GM18867 (cell line): Measurements from ENCODE around the gene NFYC.

Experiments used
- ATAC-seq: cut with Tn5 transposase; IDR thresholded peaks from one replicate; pipeline ENCODE4 v1.9.1; 2021; ENCODE audit warnings: mild to moderate bottlenecking, moderate library complexity; ENCODE audit not compliant: unreplicated experiment

The NFYC gene

GRCh38 chr1:40691538-40692428 lies at the start of gene NFYC:
NFYC (plus strand) TSS chr1:40691704; CDS start chr1:40738844, 47,140 bp downstream.
- peak; percentile 76 for ATAC-seq

GRCh38 chr1:40645118-40645680 lies 46.3 kb upstream of the NFYC start:
- ATAC-seq: no peak

GRCh38 chr1:40646315-40646714 lies 45.2 kb upstream of the NFYC start:
- ATAC-seq: no peak

- no peak for ATAC-seq
Observed at GRCh38 chr1:40648200-40648599, 43.3 kb upstream of the NFYC start.

GRCh38 chr1:40648928-40649591 lies 42.4 kb upstream of the NFYC start:
- ATAC-seq: no peak

- ATAC-seq: no peak
Observed at GRCh38 chr1:40649592-40649930, 41.9 kb upstream of the NFYC start.

GRCh38 chr1:40650075-40650474 lies 41.4 kb upstream of the NFYC start:
- ATAC-seq: no peak

- ATAC-seq: no peak
Observed at GRCh38 chr1:40651138-40651857, 40.2 kb upstream of the NFYC start.

GRCh38 chr1:40652468-40652867 lies 39.0 kb upstream of the NFYC start:
- ATAC-seq: no peak

- no peak for ATAC-seq
Observed at GRCh38 chr1:40652979-40653378, 38.5 kb upstream of the NFYC start.

- no peak for ATAC-seq
Observed at GRCh38 chr1:40653851-40654537, 37.5 kb upstream of the NFYC start.

- ATAC-seq: no peak
Observed at GRCh38 chr1:40657046-40657445, 34.5 kb upstream of the NFYC start.

- ATAC-seq: no peak
Observed at GRCh38 chr1:40658751-40659648, 32.5 kb upstream of the NFYC start.

GRCh38 chr1:40659649-40659947 lies 31.9 kb upstream of the NFYC start:
- no peak for ATAC-seq

GRCh38 chr1:40661678-40662077 lies 29.8 kb upstream of the NFYC start:
- ATAC-seq: no peak

GRCh38 chr1:40662151-40662550 lies 29.4 kb upstream of the NFYC start:
- ATAC-seq: no peak

- no peak for ATAC-seq
Observed at GRCh38 chr1:40662864-40663263, 28.6 kb upstream of the NFYC start.

GRCh38 chr1:40663324-40664166 lies 28.0 kb upstream of the NFYC start:
- no peak for ATAC-seq

GRCh38 chr1:40664167-40664537 lies 27.4 kb upstream of the NFYC start:
- ATAC-seq: no peak
